Astrocyte (in vitro differentiated cells and primary cell): ENCODE measurements around the gene ALPL.

Source experiments
- EZH2 ChIP-seq: IDR thresholded peaks from 2 replicates; pipeline ENCODE4 v1.6.1; 2012; ENCODE audit warnings: mild to moderate bottlenecking, low read length, inconsistent platforms; ENCODE audit not compliant: insufficient read depth
- TF ChIP-seq, protein P1 (sequence below): IDR thresholded peaks from 2 replicates; pipeline ENCODE4 v1.5.1; 2011; ENCODE audit warnings: low read depth, mild to moderate bottlenecking, inconsistent platforms, low read length, moderate library complexity; ENCODE audit not compliant: insufficient read depth

DNA sequence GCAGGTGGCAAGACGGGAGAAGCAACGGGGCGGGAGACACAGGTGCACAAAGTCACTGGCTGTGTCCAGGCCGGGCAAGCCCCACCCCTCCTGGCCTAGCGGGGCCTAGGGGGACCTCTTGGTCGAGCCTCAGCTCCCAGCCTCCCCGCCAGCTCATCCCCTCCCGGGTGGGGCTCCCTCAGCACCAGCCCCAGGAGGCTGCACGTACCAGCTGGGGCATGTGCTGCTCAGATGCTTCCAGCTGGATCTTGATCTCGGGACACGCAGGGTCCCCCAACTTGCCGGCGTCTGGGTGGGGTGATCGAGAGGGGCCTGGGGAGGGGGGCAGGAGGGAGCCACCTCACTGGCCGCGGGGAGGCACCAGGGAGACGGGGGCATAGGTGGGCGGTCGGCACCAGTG, 88.5 kb downstream of the ALPL start:
- TF ChIP-seq, protein P1, sequence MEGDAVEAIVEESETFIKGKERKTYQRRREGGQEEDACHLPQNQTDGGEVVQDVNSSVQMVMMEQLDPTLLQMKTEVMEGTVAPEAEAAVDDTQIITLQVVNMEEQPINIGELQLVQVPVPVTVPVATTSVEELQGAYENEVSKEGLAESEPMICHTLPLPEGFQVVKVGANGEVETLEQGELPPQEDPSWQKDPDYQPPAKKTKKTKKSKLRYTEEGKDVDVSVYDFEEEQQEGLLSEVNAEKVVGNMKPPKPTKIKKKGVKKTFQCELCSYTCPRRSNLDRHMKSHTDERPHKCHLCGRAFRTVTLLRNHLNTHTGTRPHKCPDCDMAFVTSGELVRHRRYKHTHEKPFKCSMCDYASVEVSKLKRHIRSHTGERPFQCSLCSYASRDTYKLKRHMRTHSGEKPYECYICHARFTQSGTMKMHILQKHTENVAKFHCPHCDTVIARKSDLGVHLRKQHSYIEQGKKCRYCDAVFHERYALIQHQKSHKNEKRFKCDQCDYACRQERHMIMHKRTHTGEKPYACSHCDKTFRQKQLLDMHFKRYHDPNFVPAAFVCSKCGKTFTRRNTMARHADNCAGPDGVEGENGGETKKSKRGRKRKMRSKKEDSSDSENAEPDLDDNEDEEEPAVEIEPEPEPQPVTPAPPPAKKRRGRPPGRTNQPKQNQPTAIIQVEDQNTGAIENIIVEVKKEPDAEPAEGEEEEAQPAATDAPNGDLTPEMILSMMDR: no peak
- no peak for TF ChIP-seq EZH2
